Suppressor macrophage treated with lipopolysaccharide for 1 hour (primary cell): ENCODE measurements around the gene TAOK3.

Source experiments
- DNase-seq, 3 donors: peaks; one replicate each; pipeline ENCODE4 v3.0.0-alpha.2; 2020 to 2022

The TAOK3 gene

GRCh38 chr12:118334939-118335567 is 37.7 kb downstream of the TAOK3 start:
- no peak for DNase-seq

GRCh38 chr12:118334241-118334640 is 38.5 kb downstream of the TAOK3 start:
- DNase-seq = no peak

GRCh38 chr12:118332511-118332910 is 40.2 kb downstream of the TAOK3 start:
- peak; percentile 72 to 85 (median 81) for DNase-seq

GRCh38 chr12:118330421-118331018 is 42.2 kb downstream of the TAOK3 start:
- DNase-seq = peak; percentile 64 to 81 (median 78)

- DNase-seq = peak in 1 of 3 donors; percentile 38
Measured at GRCh38 chr12:118328486-118329330, 44.0 kb downstream of the TAOK3 start.

GRCh38 chr12:118327391-118327790 is 45.3 kb downstream of the TAOK3 start:
- DNase-seq = no peak

- DNase-seq = no peak
Measured at GRCh38 chr12:118326991-118327390, 45.7 kb downstream of the TAOK3 start.

GRCh38 chr12:118325081-118325480 is 47.6 kb downstream of the TAOK3 start:
- DNase-seq = peak; percentile 21 to 61 (median 47)

- DNase-seq = no peak
Measured at GRCh38 chr12:118319627-118320026, 53.1 kb downstream of the TAOK3 start.

- peak; percentile 43 to 66 (median 57) for DNase-seq
Measured at GRCh38 chr12:118318744-118319143, 54.0 kb downstream of the TAOK3 start.

GRCh38 chr12:118317729-118318128 is 55.0 kb downstream of the TAOK3 start:
- no peak for DNase-seq

GRCh38 chr12:118315821-118316220 is 56.9 kb downstream of the TAOK3 start:
- no peak for DNase-seq

- DNase-seq = no peak
Measured at GRCh38 chr12:118312578-118312977, 60.1 kb downstream of the TAOK3 start.

- DNase-seq = no peak
Measured at GRCh38 chr12:118311666-118312065, 61.0 kb downstream of the TAOK3 start.

GRCh38 chr12:118310320-118310719 is 62.4 kb downstream of the TAOK3 start:
- no peak for DNase-seq

GRCh38 chr12:118308006-118308405 is 64.7 kb downstream of the TAOK3 start:
- peak; percentile 80 to 89 (median 84) for DNase-seq

- DNase-seq = peak; percentile 82 to 88 (median 85)
Measured at GRCh38 chr12:118307069-118307954, 65.4 kb downstream of the TAOK3 start.

GRCh38 chr12:118304093-118304492 is 68.6 kb downstream of the TAOK3 start:
- DNase-seq = no peak

- DNase-seq = no peak
Measured at GRCh38 chr12:118302053-118302452, 70.7 kb downstream of the TAOK3 start.

- DNase-seq = no peak
Measured at GRCh38 chr12:118299791-118300460, 72.8 kb downstream of the TAOK3 start.

- DNase-seq = no peak
Measured at GRCh38 chr12:118297284-118297683, 75.4 kb downstream of the TAOK3 start.

- no peak for DNase-seq
Measured at GRCh38 chr12:118292836-118293235, 79.9 kb downstream of the TAOK3 start.
